ENCODE measurements around the gene APC2. TPM values are rescaled to one million over a fixed set of nuclear protein-coding genes. Genes with fewer than 3 reads are reported as not detected.

The APC2 gene
- total RNA-seq, 1 experiment from 2014 or later: 1.6 TPM

DNA sequence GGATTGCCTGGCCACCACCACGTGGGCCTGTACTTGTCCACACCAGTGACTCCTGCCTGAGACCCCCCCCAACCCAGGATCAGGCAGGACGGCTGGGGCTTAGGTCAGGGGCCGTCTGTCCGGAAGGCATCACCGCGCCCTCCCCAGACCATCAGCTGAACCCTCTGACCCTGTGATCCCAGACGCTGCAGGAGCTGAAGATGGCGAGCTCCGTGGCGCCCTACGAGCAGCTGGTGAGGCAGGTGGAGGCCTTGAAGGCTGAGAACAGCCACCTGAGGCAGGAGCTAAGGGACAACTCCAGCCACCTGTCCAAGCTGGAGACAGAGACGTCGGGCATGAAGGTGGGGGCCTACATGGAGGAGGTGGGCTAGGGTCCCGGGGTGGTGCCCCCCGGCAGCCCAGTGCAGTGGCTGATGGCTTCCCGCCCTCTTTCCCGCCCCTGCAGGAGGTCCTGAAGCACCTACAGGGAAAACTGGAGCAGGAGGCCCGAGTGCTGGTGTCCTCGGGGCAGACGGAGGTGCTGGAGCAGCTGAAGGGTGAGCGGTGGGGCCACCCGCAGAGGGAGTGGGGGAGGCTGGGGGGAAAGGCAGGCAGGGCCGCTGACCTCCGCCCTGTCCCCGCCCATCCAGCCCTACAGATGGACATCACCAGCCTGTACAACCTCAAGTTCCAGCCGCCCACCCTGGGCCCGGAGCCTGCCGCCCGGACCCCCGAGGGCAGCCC, 3.0 kb downstream of the APC2 start:
- intact Hi-C loops (cut with micrococcal nuclease; ENCODE audit: unreplicated experiment): no loop called here

DNA sequence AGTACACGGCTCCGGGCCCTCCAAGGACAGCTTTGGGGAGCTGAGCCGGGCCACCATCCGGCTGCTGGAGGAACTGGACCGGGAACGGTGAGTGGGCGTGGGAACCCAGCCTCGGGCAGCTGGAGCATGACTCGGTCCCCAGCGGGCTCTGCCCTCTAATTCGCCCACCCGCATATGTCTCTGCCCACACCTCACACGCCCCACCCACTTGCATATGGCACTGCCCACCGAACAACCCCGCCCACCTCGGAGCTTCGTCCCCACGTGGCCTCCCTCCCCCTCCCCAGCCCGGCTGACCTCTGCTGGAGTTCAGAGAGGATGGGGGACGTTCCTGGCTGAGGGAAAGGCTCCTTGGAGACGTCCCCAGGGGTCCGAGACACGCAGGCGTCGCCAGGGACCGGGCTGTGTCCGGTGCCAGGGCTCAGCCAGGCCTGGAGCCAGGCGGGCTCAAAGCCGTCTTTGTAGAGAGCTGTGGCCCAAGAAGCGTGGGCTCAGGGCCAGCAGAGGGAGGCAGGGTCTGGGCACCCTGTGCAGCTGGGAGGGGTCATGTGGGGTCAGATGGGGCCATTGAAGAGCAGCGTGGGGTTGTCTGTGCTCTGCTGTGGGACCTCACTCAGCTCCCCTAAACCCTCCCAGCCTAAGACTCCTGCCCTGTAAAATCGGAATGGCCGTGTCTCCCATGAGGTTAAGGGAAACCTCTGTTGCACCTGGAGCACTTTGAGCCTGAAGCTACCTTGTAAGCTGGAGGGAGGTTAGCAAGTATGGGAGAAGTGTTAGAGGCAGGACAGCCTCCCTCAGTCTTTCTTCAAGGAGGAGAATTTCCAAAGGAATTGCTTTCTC, 3.8 kb downstream of the APC2 start:
- POLR2A ChIA-PET (ENCODE audit: unreplicated experiment): no interaction called here
- no peaks in the 10 kb centered on the region for H3K9me2 ChIP-seq (ENCODE audit: insufficient read depth)
- H3F3A ChIP-seq (ENCODE audit: insufficient read depth, low read depth): peaks cover 10% of the 10 kb centered on the region
- BruUV-seq (replicated peaks): no TSS peak
- H3K9me3 ChIP-seq (ENCODE audit: insufficient read depth, low read depth): no peaks in the 10 kb centered on the region
- H4K20me1 ChIP-seq (ENCODE audit: insufficient read depth): no peaks in the 10 kb centered on the region
- H3K27ac ChIP-seq: no peak overlapping the region
- DNase-seq: no peak
- no peaks in the 10 kb centered on the region for H3K36me3 ChIP-seq (ENCODE audit: low read depth)
- H3K4me1 ChIP-seq (replicated peaks; ENCODE audit: insufficient read depth): no peaks in the 10 kb centered on the region
- H3K4me2 ChIP-seq: no peak overlapping the region
- no peaks in the 10 kb centered on the region for H3K79me2 ChIP-seq (ENCODE audit: low read depth)
- CTCF ChIA-PET: no interaction called here
- H3K27me3 ChIP-seq (ENCODE audit: insufficient read depth, low read depth): no peaks in the 10 kb centered on the region
- H2AFZ ChIP-seq: no peak overlapping the region
- no peak overlapping the region for H3K4me3 ChIP-seq
- TF ChIP-seq EZH2 (IDR thresholded peaks at IDR 0.05; ENCODE audit: low read depth): no peak
- TF ChIP-seq, protein P1, sequence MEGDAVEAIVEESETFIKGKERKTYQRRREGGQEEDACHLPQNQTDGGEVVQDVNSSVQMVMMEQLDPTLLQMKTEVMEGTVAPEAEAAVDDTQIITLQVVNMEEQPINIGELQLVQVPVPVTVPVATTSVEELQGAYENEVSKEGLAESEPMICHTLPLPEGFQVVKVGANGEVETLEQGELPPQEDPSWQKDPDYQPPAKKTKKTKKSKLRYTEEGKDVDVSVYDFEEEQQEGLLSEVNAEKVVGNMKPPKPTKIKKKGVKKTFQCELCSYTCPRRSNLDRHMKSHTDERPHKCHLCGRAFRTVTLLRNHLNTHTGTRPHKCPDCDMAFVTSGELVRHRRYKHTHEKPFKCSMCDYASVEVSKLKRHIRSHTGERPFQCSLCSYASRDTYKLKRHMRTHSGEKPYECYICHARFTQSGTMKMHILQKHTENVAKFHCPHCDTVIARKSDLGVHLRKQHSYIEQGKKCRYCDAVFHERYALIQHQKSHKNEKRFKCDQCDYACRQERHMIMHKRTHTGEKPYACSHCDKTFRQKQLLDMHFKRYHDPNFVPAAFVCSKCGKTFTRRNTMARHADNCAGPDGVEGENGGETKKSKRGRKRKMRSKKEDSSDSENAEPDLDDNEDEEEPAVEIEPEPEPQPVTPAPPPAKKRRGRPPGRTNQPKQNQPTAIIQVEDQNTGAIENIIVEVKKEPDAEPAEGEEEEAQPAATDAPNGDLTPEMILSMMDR (conservative IDR thresholded peaks at IDR 0.05): no peak
- intact Hi-C loops (cut with micrococcal nuclease; ENCODE audit: unreplicated experiment): no loop called here

More for the DNA sequence above, 3.0 kb downstream of the APC2 start:
- BruUV-seq (replicated peaks): no TSS peak
- Histone ChIP-seq H3K27ac (no peak overlapping the region), H3F3A (ENCODE audit: insufficient read depth, low read depth) (peaks cover 10% of the 10 kb centered on the region), H2AFZ (no peak overlapping the region), H4K20me1 (ENCODE audit: insufficient read depth) (no peaks in the 10 kb centered on the region), H3K4me2 (no peak overlapping the region), H3K79me2 (ENCODE audit: low read depth) (no peaks in the 10 kb centered on the region), H3K9me3 (ENCODE audit: insufficient read depth, low read depth) (no peaks in the 10 kb centered on the region), H3K4me1 (replicated peaks; ENCODE audit: insufficient read depth) (no peaks in the 10 kb centered on the region), H3K36me3 (ENCODE audit: low read depth) (no peaks in the 10 kb centered on the region), H3K9me2 (ENCODE audit: insufficient read depth) (no peaks in the 10 kb centered on the region), H3K4me3 (no peak overlapping the region), H3K27me3 (ENCODE audit: insufficient read depth, low read depth) (no peaks in the 10 kb centered on the region)
- no peak for DNase-seq
- TF ChIP-seq, protein P1 (conservative IDR thresholded peaks at IDR 0.05): no peak
- TF ChIP-seq EZH2 (IDR thresholded peaks at IDR 0.05; ENCODE audit: low read depth): no peak
- CTCF ChIA-PET: no interaction called here
- POLR2A ChIA-PET (ENCODE audit: unreplicated experiment): interaction anchor here (0.7 kb wide), 1 partner anchor 422 kb away, joined by 5 read pairs; no protein-coding TSS in a partner anchor

DNA sequence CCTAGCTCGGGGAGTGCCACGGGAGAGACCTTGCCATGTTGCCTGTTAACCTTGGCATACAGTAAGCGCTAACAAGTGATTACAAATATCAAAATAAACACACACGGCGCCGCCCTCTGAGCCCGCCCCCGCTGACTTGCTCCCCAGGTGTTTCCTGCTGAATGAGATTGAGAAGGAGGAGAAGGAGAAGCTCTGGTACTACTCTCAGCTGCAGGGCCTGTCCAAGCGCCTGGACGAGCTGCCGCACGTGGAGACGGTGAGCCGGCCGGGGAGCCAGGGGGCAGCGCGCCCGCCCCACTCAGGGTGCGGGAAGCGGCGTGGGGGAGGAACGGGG, 5.0 kb downstream of the APC2 start:
- no peaks in the 10 kb centered on the region for H3K9me3 ChIP-seq (ENCODE audit: insufficient read depth, low read depth)
- H3K4me1 ChIP-seq (replicated peaks; ENCODE audit: insufficient read depth): no peaks in the 10 kb centered on the region
- no peaks in the 10 kb centered on the region for H3K36me3 ChIP-seq (ENCODE audit: low read depth)
- peak overlapping the region; percentile 72 for H2AFZ ChIP-seq
- peak overlapping the region; percentile 72 for H3K4me2 ChIP-seq
- H3K27ac ChIP-seq: peak overlapping the region; percentile 30; the same call in 1 of the 2 replicates
- peak; percentile 52 to 64 for DNase-seq
- BruUV-seq (replicated peaks): no TSS peak
- H3K79me2 ChIP-seq (ENCODE audit: low read depth): no peaks in the 10 kb centered on the region
- ChIA-PET CTCF (no interaction called here), POLR2A (ENCODE audit: unreplicated experiment) (no interaction called here)
- H4K20me1 ChIP-seq (ENCODE audit: insufficient read depth): no peaks in the 10 kb centered on the region
- no peaks in the 10 kb centered on the region for H3K27me3 ChIP-seq (ENCODE audit: insufficient read depth, low read depth)
- intact Hi-C loops (cut with micrococcal nuclease; ENCODE audit: unreplicated experiment): loop anchor here (5.0 kb wide), 1 partner anchor 48 kb away; the partner anchor contains the start of gene DAZAP1
- no peak for TF ChIP-seq EZH2 (IDR thresholded peaks at IDR 0.05; ENCODE audit: low read depth)
- TF ChIP-seq, protein P1 (conservative IDR thresholded peaks at IDR 0.05): no peak
- peaks cover 10% of the 10 kb centered on the region for H3F3A ChIP-seq (ENCODE audit: insufficient read depth, low read depth)
- H3K9me2 ChIP-seq (ENCODE audit: insufficient read depth): no peaks in the 10 kb centered on the region
- H3K4me3 ChIP-seq: peak overlapping the region; percentile 50; the same call in 1 of the 2 replicates

Measured in PC-9 (cell line).